Measurements from ENCODE around the gene MBD3.
A peak's percentile ranks its signal among the peaks of the same experiment; 100 is the strongest.

The MBD3 gene

DNA sequence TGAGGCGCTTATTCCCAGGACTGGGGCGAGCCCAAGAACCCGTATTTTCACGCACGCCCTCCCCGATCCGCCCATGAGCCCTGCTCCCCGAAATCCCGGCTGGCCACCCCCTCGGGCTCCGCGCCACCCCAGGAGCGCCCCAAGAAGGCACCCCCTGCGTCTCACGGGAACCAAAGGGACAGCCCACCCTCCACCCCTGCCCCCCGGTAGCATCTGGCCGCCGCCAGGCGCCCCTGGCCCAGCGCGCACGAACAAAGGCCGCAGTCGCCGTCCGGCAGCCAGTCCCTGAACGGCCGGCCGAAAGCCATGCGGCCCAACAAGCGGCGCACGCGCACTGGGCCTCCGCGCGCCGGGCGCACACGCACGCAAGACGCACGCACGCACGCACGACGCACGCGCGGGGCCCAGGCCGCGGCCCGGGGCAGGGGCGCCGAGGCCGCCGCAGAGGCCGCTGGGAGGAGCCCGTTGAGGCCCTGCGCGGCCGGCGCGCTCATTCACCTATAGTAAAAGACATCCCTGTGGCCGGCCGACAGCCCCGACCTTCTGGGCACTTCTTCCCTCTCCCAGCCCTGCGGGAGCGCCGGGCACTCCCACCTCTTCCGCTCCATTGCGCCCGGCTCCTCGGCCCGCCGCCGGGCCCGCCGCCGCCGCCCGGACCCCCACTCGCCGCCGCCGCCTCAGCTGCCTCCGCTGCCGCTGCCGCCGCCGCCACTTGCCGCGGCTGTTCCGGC is 476 bp downstream of the MBD3 start:
- peak; percentile 86 for DNase-seq

GRCh38 chr19:1591421-1592023 is 1.1 kb downstream of the MBD3 start:
- DNase-seq: peak; percentile 73

GRCh38 chr19:1590641-1591397 is 1.8 kb downstream of the MBD3 start:
- DNase-seq: peak; percentile 59

- DNase-seq: no peak
These were observed 4.8 kb downstream of the MBD3 start for GRCh38 chr19:1587872-1588271.

- no peak for DNase-seq
These were observed 7.5 kb downstream of the MBD3 start for GRCh38 chr19:1585243-1585580.

DNA sequence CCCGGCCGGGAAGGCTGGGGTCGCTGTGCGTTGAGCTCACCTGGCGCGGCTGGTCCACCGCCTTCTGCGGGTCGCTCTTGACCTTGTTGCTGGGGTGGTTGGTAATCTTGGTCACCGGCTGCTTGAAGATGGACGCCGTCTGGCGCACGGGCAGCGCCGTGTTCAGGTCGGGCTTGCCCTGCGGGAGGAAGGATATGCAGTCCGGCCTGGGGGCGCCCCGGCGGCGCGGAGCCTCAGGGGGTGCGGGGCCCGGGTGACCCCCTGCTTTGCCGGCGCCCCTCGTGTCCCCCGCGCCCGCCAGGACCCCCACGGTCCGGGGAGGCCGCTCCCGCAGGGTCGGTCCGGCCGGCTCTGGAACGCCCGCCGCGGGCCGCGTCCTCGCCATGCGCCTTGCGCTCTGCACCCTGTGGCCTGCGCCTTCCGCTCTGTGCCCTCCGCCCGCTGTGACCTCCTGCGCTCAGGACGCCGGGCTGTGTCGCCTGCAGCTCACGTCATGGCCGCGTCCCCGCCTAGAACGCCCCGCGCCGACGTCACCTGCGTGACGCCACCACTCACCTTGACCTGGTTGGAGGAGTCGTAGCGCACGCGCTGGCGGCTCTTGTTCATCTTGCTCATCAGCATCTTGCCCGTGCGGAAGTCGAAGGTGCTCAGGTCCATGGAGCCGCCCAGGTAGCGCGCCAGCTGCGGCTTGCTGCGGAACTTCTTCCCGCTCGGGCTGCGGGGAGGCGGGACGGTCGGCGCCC is 8.0 kb downstream of the MBD3 start:
- DNase-seq: no peak

DNA sequence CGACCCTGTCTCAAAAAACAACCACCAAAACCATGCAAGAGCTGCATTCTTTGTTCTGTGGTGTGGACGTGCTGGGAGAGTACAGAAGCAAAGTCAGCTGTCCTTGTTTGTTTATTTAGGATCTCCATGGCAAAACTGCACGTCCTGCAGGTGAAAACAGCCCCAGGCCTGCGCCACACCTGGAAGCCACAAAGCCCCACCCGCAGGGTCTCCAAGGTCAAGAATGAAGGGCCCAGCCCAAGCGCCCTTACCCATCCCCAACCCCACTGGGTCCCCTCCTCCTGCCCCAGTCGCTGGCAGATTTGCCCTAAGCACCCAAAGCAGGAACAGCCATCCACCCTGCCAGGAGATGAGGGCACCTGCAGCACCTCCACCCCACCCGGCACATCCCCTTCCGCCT is 10.5 kb downstream of the MBD3 start:
- no peak for DNase-seq

DNA sequence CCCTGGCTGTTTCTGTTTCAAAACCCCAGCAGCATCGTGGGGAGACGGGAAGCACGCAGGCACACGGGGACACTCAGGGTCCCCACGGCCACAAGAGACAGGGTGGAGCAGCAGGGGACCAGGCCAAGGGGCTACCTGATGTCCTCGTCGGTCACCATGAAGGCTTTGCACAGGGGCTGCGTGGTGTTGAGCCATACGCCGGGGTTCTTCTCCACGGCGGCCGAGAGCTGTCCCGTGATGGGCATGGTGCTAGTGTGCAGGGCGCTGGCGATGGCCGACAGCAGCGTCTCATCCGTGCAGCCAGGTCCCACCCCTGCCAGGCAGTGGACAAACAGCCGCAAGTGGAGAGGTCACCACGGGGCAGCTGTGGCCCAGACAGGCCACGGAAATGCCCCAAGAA is 11.7 kb downstream of the MBD3 start:
- DNase-seq: no peak

DNA sequence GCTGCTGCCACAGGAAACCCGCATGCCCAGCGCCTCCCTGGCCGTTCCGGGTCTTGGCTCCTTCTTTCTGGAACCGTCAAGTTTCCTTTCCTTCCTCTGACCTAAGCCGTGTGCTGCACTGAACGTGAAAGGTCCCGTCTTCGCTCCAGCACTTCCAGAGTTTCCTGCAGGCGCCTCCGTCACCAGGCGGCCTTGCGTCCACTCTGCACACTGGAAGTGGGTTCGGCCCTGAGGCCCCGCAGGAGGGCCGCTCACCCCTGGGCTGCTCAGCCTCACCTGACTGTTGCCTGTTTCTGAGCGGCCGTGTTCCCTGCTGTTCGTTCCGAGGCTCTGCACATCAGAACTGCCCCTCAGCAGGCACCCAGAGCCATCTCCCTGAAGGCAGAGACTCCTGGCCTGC is 12.3 kb downstream of the MBD3 start:
- no peak for DNase-seq

- DNase-seq: no peak
These were observed 13.4 kb downstream of the MBD3 start for GRCh38 chr19:1579222-1579621.

DNA sequence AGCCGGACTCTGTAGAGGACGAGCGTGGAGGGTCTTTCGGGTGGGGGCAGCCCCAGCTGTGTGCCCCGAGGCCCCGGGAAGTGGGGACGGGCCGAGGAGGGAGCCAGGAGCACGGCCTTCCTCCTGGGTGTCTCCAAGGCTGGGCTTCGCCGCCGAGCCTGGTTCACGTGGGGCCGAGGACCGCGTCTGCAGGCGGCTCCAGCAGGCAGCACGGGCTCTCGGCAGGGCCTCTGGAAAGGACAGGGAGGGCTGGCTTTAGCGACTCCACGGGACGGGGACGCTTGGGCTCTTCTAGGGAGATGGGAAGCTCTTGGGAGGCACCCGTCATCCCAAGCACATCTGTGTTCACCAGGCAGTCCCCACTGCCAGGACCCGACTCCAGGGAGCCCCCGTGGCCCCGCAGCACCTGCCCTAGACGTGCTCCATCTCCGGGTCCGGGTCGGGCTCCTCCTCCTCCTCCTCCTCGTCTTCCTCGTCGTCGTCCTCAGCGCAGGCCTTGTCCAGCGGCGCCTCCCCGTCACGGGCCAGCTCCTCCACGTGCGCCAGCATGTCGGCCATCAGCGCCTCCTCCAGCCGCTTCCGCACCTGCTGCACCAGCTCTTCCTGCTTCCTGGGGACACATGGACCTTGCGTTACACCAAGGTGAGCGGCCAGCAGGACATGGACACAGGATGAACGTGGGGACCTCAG is 14.6 kb downstream of the MBD3 start:
- no peak for DNase-seq

GRCh38 chr19:1577090-1577928 is 15.4 kb downstream of the MBD3 start:
- DNase-seq: no peak

DNA sequence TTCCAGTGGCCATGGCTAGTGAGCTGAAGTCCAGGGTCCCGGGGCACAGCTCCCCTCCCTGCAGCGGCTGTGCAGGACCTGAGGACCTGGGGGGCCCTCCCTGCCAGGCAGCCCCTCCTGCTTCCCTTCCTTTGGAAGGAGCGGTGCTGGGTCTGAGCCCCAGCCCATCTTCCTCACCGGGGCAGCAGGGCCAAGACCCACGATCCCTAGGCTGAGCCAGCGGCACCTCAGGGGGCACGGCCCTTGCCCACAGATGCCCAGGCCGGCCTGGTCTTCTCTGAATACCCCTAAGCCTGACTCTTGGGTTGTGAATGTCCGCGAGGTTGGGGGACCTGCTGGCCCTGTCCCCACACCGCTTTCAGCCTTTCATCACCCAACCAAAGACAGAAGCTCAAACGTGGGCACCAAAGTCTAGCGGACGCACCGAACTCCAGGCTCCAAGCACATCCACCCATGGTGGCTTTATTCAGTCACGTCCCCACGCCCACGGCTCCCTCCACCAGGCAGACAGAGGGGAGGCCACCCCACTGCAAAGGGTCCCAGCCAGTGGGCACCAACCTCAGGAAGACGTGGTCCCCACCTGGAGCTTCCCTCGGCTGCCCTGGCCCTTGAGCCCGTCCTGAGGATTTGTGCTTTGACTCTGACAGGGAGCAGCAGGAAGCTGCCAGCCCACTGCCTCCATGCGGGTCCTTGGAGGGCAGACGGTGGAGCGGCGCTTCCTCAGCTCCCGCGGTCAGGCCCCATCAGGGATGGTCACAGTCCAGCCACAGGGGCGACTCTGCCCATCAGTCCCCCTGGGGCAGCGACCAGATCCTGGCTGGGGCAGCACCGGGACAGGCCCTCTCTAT is 16.2 kb downstream of the MBD3 start:
- DNase-seq: no peak

DNA sequence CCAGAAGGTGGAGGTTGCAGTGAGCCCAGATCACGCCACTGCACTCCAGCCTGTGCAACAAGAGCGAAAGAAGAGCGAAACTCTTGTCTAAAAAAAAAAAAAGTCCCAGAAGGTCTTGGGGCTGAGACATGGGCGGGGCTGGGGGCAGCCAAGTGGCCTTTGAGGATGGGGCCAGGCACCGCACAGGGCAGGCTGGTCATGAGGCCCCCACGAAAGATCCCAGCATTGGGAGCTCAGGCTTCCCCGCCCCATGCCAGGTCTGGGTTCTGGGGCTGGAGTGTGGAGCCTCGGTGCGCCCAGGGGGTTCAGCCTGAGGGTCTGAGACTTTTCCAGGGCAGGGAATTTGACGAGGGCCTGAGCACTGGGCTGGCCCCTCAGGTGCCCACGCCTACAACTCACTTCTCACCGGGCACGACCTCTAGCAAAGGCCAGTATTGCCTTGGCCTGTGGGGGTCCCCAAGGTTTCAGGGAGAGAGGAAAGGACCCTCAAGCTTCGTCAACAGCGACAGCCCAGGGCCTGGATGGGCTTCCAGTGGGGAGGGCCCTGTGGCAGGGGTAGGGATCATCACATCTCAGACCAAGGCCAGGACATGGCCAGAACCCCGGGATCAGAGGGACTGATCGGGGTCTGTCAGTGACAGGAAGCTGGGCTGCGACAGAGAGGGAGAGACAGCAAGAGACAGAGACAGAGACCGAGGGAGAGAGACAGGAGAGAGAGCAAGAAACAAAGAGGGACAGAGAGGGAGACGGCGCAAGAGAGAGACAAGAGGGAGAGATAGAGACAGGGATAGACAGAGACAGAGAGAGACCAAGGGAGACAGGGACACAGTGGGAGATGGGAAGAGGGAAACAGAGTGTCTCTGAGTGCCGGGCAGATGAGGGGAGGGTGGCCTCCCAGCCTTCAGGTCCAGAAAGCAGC is 17.1 kb downstream of the MBD3 start:
- no peak for DNase-seq

DNA sequence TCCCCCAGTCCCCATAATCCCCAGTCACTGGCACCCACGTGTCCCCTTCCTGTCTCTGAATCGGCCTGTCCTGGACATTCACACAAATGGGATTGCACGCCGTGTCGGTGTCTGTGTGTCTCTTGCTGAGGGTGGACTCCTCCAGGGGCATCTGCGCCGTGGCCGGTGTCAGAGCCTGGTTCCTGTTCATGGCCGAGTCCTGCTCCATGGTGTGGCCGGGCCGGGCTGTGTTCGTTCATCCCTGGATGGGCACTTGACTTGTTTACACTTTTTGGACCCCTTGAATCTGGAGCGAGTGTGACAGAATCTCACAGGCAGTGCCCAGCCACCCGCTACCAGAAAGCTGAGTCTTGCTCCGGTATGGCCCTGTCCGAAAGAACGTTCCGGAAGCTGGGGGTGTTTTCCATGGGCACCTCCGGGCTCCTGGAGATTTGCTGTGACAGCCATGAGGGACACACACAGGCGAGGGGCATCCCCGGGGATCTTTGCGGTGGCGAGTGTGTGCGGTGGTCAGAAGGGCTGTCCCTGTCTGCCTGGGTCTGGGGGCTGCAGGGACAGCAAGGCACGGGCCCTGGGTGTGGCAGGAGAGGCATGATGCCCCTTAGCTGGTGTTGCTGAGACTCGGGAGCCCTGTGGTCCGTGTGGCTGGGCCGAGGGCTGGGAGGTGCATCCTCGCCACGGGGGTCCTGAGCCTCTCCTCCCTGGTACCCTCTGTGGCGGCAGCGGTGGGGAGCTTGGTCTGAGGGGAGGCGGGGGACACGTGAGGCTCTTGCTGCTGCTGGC is 18.1 kb downstream of the MBD3 start:
- DNase-seq: no peak

DNA sequence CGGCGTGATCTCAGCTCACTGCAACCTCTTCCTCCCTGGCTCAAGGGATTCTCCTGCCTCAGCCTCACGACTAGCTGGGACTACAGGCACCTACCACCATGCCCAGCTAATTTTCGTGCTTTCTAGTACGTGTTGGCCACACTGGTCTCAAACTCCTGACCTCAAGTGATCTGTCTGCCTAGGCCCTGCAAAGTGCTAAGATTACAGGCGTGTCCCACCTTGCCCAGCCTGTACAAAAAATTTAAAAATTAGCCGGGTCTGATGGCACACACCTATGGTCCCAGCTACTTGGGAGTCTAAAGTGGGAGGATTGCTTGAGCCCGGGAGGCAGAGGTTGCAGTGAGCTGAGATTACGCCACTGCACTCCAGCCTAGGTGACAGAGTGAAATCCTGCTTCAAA is 19.9 kb downstream of the MBD3 start:
- DNase-seq: no peak

DNA sequence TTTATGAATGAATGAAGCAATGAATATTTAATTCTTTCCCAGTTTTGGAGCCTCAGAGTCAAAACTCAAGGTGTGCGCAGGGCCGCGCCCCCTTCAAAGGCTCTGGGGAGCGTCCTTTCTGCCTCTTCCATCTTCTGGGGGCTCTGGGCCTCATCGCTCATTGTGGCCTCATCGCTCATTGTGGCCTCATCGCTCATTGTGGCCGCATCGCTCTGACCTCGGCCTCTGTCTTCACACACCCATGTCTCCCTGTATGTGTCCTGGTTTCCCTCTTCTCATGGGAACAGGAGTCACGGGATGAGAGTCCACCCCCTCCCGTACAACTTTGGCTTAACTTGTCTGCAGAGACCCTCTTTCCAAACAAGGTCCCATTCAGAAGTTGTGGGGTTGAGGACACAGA is 21.3 kb downstream of the MBD3 start:
- no peak for DNase-seq

GRCh38 chr19:1570836-1571235 is 21.8 kb downstream of the MBD3 start:
- DNase-seq: no peak

GRCh38 chr19:1569997-1570396 is 22.7 kb downstream of the MBD3 start:
- DNase-seq: no peak
